HepG2 (cell line): ENCODE data around the gene MREG. TPM values are rescaled to one million over a fixed set of nuclear protein-coding genes. Genes with fewer than 3 reads are reported as not detected.

Experiments
- CHD2 ChIP-seq: IDR thresholded peaks from 2 replicates; pipeline ENCODE4 v1.6.1; 2011; ENCODE audit warnings: low read depth, low read length, improper control_type of control experiment
- DMAP1 ChIP-seq: IDR thresholded peaks from 2 replicates; pipeline ENCODE4 v1.6.1; 2016
- DR1 ChIP-seq: sonication (generic); formaldehyde crosslinking; IDR thresholded peaks from 2 replicates; pipeline ENCODE4 v1.8.0; 2021; ENCODE audit warnings: mild to moderate bottlenecking, missing genetic modification reagents, inconsistent platforms
- FOSL1 ChIP-seq: sonication (generic); formaldehyde crosslinking; IDR thresholded peaks from 2 replicates; pipeline ENCODE4 v1.9.0; 2021; ENCODE audit warnings: missing genetic modification reagents, borderline replicate concordance
- NCOA2 ChIP-seq: sonication (generic); formaldehyde crosslinking; IDR thresholded peaks from 2 replicates; pipeline ENCODE4 v1.8.0; 2022; ENCODE audit warnings: inconsistent platforms
- PAWR ChIP-seq: sonication (generic); formaldehyde crosslinking; IDR thresholded peaks from 2 replicates; pipeline ENCODE4 v1.4.0; 2020; ENCODE audit warnings: missing genetic modification reagents, mild to moderate bottlenecking, borderline replicate concordance
- RAD21 ChIP-seq: fragments of 450-650 bp; formaldehyde crosslinking; IDR thresholded peaks from 2 replicates; pipeline ENCODE4 v1.5.0; 2020; ENCODE audit warnings: mild to moderate bottlenecking
- SPEN ChIP-seq: sonication (generic); formaldehyde crosslinking; IDR thresholded peaks from 2 replicates; pipeline ENCODE4 v1.5.1; 2020; ENCODE audit warnings: low read depth, mild to moderate bottlenecking, missing genetic modification reagents
- TAF15 ChIP-seq: fragments of 200-400 bp; formaldehyde crosslinking; IDR thresholded peaks from one replicate; pipeline ENCODE4 v1.6.1; 2018; ENCODE audit warnings: mild to moderate bottlenecking, low read depth, low read length; ENCODE audit not compliant: poor library complexity, severe bottlenecking
- ZFX ChIP-seq: sonication (generic); formaldehyde crosslinking; IDR thresholded peaks from 2 replicates; pipeline ENCODE4 v1.4.0; 2020; ENCODE audit warnings: mild to moderate bottlenecking, low read depth, missing genetic modification reagents, moderate library complexity
- ZNF263 ChIP-seq: sonication (generic); formaldehyde crosslinking; IDR thresholded peaks from 2 replicates; pipeline ENCODE4 v1.4.0; 2020; ENCODE audit warnings: missing genetic modification reagents
- ZNF775 ChIP-seq: sonication (generic); formaldehyde crosslinking; IDR thresholded peaks from 2 replicates; pipeline ENCODE4 v1.4.0; 2020; ENCODE audit warnings: missing genetic modification reagents, mild to moderate bottlenecking, moderate library complexity, borderline replicate concordance
- polyA plus RNA-seq, 8 experiments: library from polyadenylated mRNA; depleted of rRNA in 3 of 8; stranded (reverse) in 7 of 8; unstranded in 1 of 8; fragments of >200 nt; fragmentation: Illumina TruSeq in 4 of 8; extraction: Trizol in 4 of 8; gene quantifications; 2 replicates each; pipeline versions ENCODE4 v1.2.1 to v1.2.3, GENCODE V29; 2011 to 2016; ENCODE audit warnings: low read depth in 4 of 8, missing spikeins in 1 of 8, mixed read lengths in 1 of 8; ENCODE audit not compliant: insufficient read depth in 1 of 8
- total RNA-seq, 5 experiments: library from RNA; depleted of rRNA; stranded (reverse); fragments of >200 nt; fragmentation: Illumina TruSeq; extraction: Trizol; gene quantifications; 2 replicates each; pipeline ENCODE4 v1.2.3, GENCODE V29; 2016; ENCODE audit warnings: low read depth in 1 of 5
- TF ChIP-seq, protein P1 (sequence below): conservative IDR thresholded peaks from 2 replicates; pipeline ENCODE4 v1.6.1; 2018; ENCODE audit warnings: missing genetic modification reagents
- TF ChIP-seq, protein P2 (sequence below): sonication (generic); formaldehyde crosslinking; IDR thresholded peaks from 2 replicates; pipeline ENCODE4 v1.9.0; 2022; ENCODE audit warnings: missing genetic modification reagents, mild to moderate bottlenecking, borderline replicate concordance
- TF ChIP-seq, protein P3 (sequence below): sonication (generic); formaldehyde crosslinking; IDR thresholded peaks from 2 replicates; pipeline ENCODE4 v1.4.0; 2020; ENCODE audit warnings: missing genetic modification reagents, low read depth, mild to moderate bottlenecking, borderline replicate concordance
- TF ChIP-seq, protein P4 (sequence below): sonication (generic); formaldehyde crosslinking; IDR thresholded peaks from 2 replicates; pipeline ENCODE4 v1.4.0; 2020; ENCODE audit warnings: missing genetic modification reagents, mild to moderate bottlenecking, borderline replicate concordance
- TF ChIP-seq, protein P5 (sequence below): sonication (generic); formaldehyde crosslinking; IDR thresholded peaks from 2 replicates; pipeline ENCODE4 v1.5.0; 2020; ENCODE audit warnings: mild to moderate bottlenecking, missing genetic modification reagents

The MREG gene
- total and polyA plus RNA-seq, 2 of the 13 experiments (the other 11 are each of a cell fraction or from before 2014, with no cell fraction given) = 7.5 to 23.3 TPM

DNA sequence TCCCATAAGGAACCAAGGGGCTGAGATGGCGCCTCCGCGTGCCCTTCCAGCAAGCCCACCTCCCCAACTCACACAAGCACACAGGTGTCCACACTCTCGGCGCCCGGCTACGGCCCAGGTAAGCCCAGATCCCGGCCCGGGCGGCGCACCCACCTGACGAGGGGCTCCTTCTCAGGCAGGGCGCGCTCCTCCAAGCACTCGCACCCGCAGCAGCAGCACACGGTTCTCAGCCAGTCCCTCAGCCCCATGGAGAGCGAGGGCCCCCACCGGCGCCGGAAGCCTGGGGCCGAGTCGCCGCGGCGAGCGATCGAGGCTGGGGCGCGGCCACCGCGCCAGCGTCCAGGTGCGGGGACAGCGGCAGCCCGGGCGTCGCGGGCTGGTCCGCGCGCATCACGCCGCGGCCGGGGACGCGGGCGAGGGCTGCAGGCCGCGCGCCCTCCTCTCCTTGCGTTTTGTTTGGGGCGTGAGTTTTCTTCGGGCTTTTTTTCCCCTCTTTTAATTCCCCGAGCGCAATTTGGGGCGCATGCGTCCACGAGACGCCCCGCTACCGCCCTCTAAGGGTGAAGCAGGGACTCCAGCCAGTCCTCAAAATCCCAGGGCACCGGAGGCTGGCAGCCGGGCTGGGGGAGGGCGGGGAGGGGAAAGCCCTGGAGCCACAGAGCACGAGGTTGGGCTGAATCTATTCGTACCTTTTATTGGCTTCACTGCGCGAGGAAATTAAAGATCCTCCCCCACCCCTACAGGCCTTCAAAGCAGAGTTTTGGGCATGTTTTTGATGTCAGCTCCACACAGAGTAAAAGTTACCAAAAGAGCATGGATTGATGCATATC lies at the start of gene MREG (continued):
- TF ChIP-seq PAWR (CRISPR knock-in tag) (0 out of 2 replicates have a peak, but pooled peaks have one; percentile 93), CHD2 (no peak), ZNF775 (peak; percentile 58; the same call in 1 of the 2 replicates), TAF15 (no peak), RAD21 (CRISPR knock-in tag) (peak; percentile 55; the same call in 1 of the 2 replicates), DR1 (CRISPR knock-in tag) (0 out of 2 replicates have a peak, but pooled peaks have one; percentile 27), NCOA2 (0 out of 2 replicates have a peak, but pooled peaks have one; percentile 28), DMAP1 (CRISPR knock-in tag) (peak; percentile 42; the same call in 1 of the 2 replicates), SPEN (no peak), ZNF263 (CRISPR knock-in tag) (0 out of 2 replicates have a peak, but pooled peaks have one; percentile 22), ZFX (peak; percentile 64), FOSL1 (CRISPR knock-in tag) (peak; percentile 8; the same call in 1 of the 2 replicates)
- TF ChIP-seq, protein P1, sequence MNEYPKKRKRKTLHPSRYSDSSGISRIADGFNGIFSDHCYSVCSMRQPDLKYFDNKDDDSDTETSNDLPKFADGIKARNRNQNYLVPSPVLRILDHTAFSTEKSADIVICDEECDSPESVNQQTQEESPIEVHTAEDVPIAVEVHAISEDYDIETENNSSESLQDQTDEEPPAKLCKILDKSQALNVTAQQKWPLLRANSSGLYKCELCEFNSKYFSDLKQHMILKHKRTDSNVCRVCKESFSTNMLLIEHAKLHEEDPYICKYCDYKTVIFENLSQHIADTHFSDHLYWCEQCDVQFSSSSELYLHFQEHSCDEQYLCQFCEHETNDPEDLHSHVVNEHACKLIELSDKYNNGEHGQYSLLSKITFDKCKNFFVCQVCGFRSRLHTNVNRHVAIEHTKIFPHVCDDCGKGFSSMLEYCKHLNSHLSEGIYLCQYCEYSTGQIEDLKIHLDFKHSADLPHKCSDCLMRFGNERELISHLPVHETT (CRISPR knock-in tag) = peak; percentile 73; the same call in 1 of the 2 replicates
- TF ChIP-seq, protein P2, sequence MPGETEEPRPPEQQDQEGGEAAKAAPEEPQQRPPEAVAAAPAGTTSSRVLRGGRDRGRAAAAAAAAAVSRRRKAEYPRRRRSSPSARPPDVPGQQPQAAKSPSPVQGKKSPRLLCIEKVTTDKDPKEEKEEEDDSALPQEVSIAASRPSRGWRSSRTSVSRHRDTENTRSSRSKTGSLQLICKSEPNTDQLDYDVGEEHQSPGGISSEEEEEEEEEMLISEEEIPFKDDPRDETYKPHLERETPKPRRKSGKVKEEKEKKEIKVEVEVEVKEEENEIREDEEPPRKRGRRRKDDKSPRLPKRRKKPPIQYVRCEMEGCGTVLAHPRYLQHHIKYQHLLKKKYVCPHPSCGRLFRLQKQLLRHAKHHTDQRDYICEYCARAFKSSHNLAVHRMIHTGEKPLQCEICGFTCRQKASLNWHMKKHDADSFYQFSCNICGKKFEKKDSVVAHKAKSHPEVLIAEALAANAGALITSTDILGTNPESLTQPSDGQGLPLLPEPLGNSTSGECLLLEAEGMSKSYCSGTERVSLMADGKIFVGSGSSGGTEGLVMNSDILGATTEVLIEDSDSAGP (CRISPR knock-in tag) = no peak; the same call in 1 of the 2 replicates
- TF ChIP-seq, protein P3, sequence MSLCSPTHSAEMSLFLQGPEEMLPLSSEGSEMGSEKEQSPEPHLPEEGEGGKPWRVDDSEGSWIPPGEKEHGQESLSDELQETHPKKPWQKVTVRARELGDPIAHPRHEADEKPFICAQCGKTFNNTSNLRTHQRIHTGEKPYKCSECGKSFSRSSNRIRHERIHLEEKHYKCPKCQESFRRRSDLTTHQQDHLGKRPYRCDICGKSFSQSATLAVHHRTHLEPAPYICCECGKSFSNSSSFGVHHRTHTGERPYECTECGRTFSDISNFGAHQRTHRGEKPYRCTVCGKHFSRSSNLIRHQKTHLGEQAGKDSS (CRISPR knock-in tag) = 0 out of 2 replicates have a peak, but pooled peaks have one; percentile 78
- TF ChIP-seq, protein P4, sequence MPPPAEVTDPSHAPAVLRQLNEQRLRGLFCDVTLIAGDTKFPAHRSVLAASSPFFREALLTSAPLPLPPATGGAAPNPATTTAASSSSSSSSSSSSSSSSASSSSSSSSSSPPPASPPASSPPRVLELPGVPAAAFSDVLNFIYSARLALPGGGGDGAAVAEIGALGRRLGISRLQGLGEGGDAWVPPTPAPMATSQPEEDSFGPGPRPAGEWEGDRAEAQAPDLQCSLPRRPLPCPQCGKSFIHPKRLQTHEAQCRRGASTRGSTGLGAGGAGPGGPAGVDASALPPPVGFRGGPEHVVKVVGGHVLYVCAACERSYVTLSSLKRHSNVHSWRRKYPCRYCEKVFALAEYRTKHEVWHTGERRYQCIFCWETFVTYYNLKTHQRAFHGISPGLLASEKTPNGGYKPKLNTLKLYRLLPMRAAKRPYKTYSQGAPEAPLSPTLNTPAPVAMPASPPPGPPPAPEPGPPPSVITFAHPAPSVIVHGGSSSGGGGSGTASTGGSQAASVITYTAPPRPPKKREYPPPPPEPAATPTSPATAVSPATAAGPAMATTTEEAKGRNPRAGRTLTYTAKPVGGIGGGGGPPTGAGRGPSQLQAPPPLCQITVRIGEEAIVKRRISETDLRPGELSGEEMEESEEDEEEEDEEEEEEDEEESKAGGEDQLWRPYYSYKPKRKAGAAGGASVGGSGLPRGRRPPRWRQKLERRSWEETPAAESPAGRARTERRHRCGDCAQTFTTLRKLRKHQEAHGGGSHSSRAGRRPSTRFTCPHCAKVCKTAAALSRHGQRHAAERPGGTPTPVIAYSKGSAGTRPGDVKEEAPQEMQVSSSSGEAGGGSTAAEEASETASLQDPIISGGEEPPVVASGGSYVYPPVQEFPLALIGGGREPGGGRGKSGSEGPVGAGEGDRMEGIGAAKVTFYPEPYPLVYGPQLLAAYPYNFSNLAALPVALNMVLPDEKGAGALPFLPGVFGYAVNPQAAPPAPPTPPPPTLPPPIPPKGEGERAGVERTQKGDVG (CRISPR knock-in tag) = no peak
- TF ChIP-seq, protein P5, sequence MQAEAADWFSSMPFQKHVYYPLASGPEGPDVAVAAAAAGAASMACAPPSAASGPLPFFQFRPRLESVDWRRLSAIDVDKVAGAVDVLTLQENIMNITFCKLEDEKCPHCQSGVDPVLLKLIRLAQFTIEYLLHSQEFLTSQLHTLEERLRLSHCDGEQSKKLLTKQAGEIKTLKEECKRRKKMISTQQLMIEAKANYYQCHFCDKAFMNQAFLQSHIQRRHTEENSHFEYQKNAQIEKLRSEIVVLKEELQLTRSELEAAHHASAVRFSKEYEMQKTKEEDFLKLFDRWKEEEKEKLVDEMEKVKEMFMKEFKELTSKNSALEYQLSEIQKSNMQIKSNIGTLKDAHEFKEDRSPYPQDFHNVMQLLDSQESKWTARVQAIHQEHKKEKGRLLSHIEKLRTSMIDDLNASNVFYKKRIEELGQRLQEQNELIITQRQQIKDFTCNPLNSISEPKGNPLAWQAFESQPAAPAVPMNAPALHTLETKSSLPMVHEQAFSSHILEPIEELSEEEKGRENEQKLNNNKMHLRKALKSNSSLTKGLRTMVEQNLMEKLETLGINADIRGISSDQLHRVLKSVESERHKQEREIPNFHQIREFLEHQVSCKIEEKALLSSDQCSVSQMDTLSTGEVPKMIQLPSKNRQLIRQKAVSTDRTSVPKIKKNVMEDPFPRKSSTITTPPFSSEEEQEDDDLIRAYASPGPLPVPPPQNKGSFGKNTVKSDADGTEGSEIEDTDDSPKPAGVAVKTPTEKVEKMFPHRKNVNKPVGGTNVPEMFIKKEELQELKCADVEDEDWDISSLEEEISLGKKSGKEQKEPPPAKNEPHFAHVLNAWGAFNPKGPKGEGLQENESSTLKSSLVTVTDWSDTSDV (CRISPR knock-in tag) = peak; percentile 87; the same call in 1 of the 2 replicates
